MM.1S (cell line): ENCODE data around the gene ORAI2.
"Not testable (repeated sequence)": the region's sequence is repeated elsewhere in the genome, so short reads cannot be mapped to it uniquely, and the experiment has no call there.

ENCODE experiments used
- DNase-seq: peaks from one replicate; pipeline ENCODE4 v3.0.0-alpha.2; 2015
- H2AFZ ChIP-seq: fragments of 300-600 bp; sonication (generic); 2 replicates; pipeline ENCODE4 v1.6.0; 2016; ENCODE audit warnings: antibody characterized with exemption, low read length
- H3F3A ChIP-seq: fragments of 300-600 bp; sonication (generic); 2 replicates; pipeline ENCODE4 v1.6.1; 2016; ENCODE audit warnings: mild to moderate bottlenecking, antibody characterized with exemption, low read length, moderate library complexity, mixed read lengths; ENCODE audit not compliant: insufficient read depth
- H3K27ac ChIP-seq: fragments of 300-600 bp; sonication (generic); 2 replicates; pipeline ENCODE4 v1.5.1; 2016; ENCODE audit warnings: mild to moderate bottlenecking, low read length
- H3K27me3 ChIP-seq: fragments of 300-600 bp; sonication (generic); replicated peaks from 2 replicates; pipeline ENCODE4 v1.6.0; 2016; ENCODE audit warnings: low read length; ENCODE audit not compliant: insufficient read depth
- H3K36me3 ChIP-seq: fragments of 300-600 bp; sonication (generic); replicated peaks from 2 replicates; pipeline ENCODE4 v1.6.1; 2016; ENCODE audit warnings: mild to moderate bottlenecking, low read length, mixed read lengths; ENCODE audit not compliant: insufficient read depth
- H3K4me1 ChIP-seq: fragments of 300-600 bp; sonication (generic); 2 replicates; pipeline ENCODE4 v1.6.1; 2016; ENCODE audit warnings: low read length, mixed read lengths
- H3K4me2 ChIP-seq: fragments of 300-600 bp; sonication (generic); 2 replicates; pipeline ENCODE4 v1.6.0; 2016; ENCODE audit warnings: low read depth, low read length
- H3K4me3 ChIP-seq: fragments of 300-600 bp; sonication (generic); 2 replicates; pipeline ENCODE4 v1.5.1; 2016; ENCODE audit warnings: low read length, mixed read lengths
- H3K79me2 ChIP-seq: fragments of 300-600 bp; sonication (generic); 2 replicates; pipeline ENCODE4 v1.6.1; 2016; ENCODE audit warnings: mixed run types, low read length, mixed read lengths
- H3K9ac ChIP-seq: fragments of 300-600 bp; sonication (generic); 2 replicates; pipeline ENCODE4 v1.6.1; 2016; ENCODE audit warnings: low read length, mixed read lengths
- H3K9me2 ChIP-seq: fragments of 300-600 bp; sonication (generic); replicated peaks from 2 replicates; pipeline ENCODE4 v1.6.1; 2016; ENCODE audit warnings: mild to moderate bottlenecking, low read length, mixed read lengths; ENCODE audit not compliant: insufficient read depth
- H3K9me3 ChIP-seq: fragments of 300-600 bp; sonication (generic); replicated peaks from 2 replicates; pipeline ENCODE4 v1.6.1; 2016; ENCODE audit warnings: mild to moderate bottlenecking, low read length, mixed read lengths; ENCODE audit not compliant: insufficient read depth
- H4K20me1 ChIP-seq: fragments of 300-600 bp; sonication (generic); 2 replicates; pipeline ENCODE4 v1.6.1; 2016; ENCODE audit warnings: mild to moderate bottlenecking, low read length, moderate library complexity, mixed read lengths; ENCODE audit not compliant: insufficient read depth
- EZH2 ChIP-seq: fragments of 300-600 bp; sonication (generic); optimal IDR thresholded peaks from 2 replicates; pipeline ENCODE3; 2017; ENCODE audit warnings: low read depth, mild to moderate bottlenecking, antibody characterized with exemption, low read length, mixed read lengths
- EZH2phosphoT487 ChIP-seq: fragments of 300-600 bp; sonication (generic); IDR thresholded peaks from 2 replicates; pipeline ENCODE4 v1.6.1; 2018; ENCODE audit warnings: antibody characterized with exemption, low read length
- TF ChIP-seq, protein P1 (sequence below): fragments of 300-600 bp; sonication (generic); IDR thresholded peaks from 2 replicates; pipeline ENCODE4 v1.5.1; 2016; ENCODE audit warnings: antibody characterized with exemption, low read length, mixed read lengths

ORAI2 gene

DNA sequence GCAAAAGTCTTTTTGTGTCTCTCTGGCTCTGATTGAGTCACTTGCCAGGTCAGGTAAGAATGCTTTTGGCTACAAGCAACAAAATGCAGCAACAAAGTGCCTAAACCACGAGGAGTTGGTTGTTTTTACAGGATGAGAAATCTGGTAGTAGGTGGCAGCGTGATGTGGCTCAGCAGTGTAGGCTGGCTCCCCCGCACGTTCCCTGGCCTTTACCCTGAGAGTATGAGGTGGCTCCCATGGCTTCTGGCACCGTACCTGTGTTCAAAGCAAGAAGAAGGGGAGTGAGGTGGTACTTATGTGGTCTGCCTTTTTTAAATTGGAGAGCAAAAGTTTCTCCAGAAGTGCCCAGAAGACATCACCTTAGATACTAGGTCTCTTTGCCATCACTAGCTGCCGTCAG, 25.5 kb upstream of the ORAI2 start:
- DNase-seq: no peak
- peaks cover 71% of the 10 kb centered on the region for H3K79me2 ChIP-seq
- H3K36me3 ChIP-seq: peaks cover 14% of the 10 kb centered on the region; the same call in 1 of the 2 replicates

DNA sequence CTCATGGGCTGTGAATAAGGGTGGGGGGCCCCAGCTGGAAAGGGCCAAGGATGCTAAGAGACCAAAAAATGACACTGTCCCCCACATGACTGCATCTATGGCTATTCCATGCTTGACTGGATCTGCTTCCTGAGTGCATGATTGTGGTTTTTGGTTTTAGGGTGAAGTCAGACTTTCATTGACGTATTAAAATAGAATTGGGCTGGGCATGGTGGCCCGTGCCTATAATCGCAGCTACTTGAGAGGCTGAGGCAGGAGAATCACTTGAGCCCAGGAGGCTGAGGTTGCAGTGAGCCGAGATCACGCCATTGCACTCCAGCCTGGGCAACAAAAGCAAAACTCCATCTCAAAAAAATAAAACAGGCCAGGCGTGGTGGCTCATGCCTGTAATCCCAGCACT, 24.8 kb upstream of the ORAI2 start:
- Histone ChIP-seq H3K36me3 (peaks cover 14% of the 10 kb centered on the region; the same call in 1 of the 2 replicates), H3F3A (peaks cover 15% of the 10 kb centered on the region), H3K79me2 (peaks cover 75% of the 10 kb centered on the region)
- not testable (repeated sequence) for H3K27me3 ChIP-seq, H4K20me1 ChIP-seq, H3K9me3 ChIP-seq, H3K9me2 ChIP-seq, H2AFZ ChIP-seq, H3K4me3 ChIP-seq, H3K4me1 ChIP-seq, DNase-seq, H3K27ac ChIP-seq, H3K4me2 ChIP-seq, H3K9ac ChIP-seq

More for the DNA sequence above, 25.5 kb upstream of the ORAI2 start:
- Histone ChIP-seq H3K27ac (no peak overlapping the region), H3K4me3 (no peak overlapping the region), H3F3A (peaks cover 21% of the 10 kb centered on the region), H3K4me1 (peaks cover 14% of the 10 kb centered on the region), H3K9me3 (no peaks in the 10 kb centered on the region), H3K9ac (no peak overlapping the region), H4K20me1 (no peaks in the 10 kb centered on the region), H3K4me2 (no peak overlapping the region), H3K27me3 (no peaks in the 10 kb centered on the region), H3K9me2 (no peaks in the 10 kb centered on the region), H2AFZ (no peak overlapping the region)
- TF ChIP-seq EZH2phosphoT487 (no peak), EZH2 (no peak)
- TF ChIP-seq, protein P1, sequence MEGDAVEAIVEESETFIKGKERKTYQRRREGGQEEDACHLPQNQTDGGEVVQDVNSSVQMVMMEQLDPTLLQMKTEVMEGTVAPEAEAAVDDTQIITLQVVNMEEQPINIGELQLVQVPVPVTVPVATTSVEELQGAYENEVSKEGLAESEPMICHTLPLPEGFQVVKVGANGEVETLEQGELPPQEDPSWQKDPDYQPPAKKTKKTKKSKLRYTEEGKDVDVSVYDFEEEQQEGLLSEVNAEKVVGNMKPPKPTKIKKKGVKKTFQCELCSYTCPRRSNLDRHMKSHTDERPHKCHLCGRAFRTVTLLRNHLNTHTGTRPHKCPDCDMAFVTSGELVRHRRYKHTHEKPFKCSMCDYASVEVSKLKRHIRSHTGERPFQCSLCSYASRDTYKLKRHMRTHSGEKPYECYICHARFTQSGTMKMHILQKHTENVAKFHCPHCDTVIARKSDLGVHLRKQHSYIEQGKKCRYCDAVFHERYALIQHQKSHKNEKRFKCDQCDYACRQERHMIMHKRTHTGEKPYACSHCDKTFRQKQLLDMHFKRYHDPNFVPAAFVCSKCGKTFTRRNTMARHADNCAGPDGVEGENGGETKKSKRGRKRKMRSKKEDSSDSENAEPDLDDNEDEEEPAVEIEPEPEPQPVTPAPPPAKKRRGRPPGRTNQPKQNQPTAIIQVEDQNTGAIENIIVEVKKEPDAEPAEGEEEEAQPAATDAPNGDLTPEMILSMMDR: no peak

DNA sequence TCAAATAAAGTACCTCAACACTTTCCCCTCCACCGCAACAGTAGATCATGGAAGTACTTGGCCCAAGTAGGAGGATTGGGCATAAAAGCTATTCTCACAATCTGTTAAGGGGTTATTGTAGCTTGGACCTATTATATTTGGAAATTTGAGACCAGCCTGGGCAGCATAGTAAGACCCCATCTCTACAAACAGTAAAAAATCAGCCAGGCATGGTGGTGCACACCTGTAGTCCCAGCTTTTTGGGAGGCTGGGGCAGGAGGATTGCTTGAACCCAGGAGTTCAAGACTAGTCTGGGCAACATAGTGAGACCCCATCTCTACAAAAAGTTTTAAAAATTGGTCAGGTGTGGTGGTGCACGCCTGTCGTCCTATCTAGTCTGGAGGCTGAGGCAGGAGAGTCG, 24.0 kb upstream of the ORAI2 start:
- TF ChIP-seq, protein P1: no peak
- TF ChIP-seq EZH2 (no peak), EZH2phosphoT487 (no peak)
- no peak overlapping the region for H3K27ac ChIP-seq
- peaks cover 75% of the 10 kb centered on the region for H3K79me2 ChIP-seq
- H4K20me1 ChIP-seq: no peaks in the 10 kb centered on the region
- H3K4me3 ChIP-seq: no peak overlapping the region
- H3K9ac ChIP-seq: no peak overlapping the region
- H3K9me2 ChIP-seq: no peaks in the 10 kb centered on the region
- no peak for DNase-seq
- peaks cover 7% of the 10 kb centered on the region; the same call in 1 of the 2 replicates for H3F3A ChIP-seq
- peaks cover 14% of the 10 kb centered on the region; the same call in 1 of the 2 replicates for H3K36me3 ChIP-seq
- peaks cover 1% of the 10 kb centered on the region; the same call in 1 of the 2 replicates for H3K4me1 ChIP-seq
- no peak overlapping the region for H3K4me2 ChIP-seq
- H3K9me3 ChIP-seq: no peaks in the 10 kb centered on the region
- no peaks in the 10 kb centered on the region for H3K27me3 ChIP-seq
- no peak overlapping the region for H2AFZ ChIP-seq

DNA sequence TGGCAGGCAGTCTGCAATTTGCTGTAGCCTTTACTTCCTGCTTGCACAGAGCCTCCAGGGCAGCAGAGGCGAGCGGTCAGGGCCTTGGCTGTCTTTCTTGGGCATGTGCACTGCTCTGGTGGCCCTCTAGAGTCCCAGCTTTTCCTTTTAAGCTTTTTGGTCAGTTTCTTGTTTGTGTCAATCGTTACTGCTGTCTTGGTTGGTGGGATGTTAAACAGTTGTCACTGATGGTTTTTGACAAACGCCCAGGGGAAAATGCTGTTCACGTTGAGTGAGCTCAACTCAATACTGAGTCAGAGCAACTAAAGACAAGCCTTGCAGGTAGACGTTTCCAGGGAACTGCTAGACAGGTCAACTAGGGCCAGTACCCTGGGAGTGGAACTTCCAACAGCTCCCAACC, 23.3 kb upstream of the ORAI2 start:
- Histone ChIP-seq H3K4me1 (no peaks in the 10 kb centered on the region), H3K79me2 (peaks cover 74% of the 10 kb centered on the region), H3K36me3 (peaks cover 13% of the 10 kb centered on the region; the same call in 1 of the 2 replicates), H3K27ac (no peak overlapping the region), H3F3A (peaks cover 5% of the 10 kb centered on the region; the same call in 1 of the 2 replicates), H3K4me2 (no peak overlapping the region), H3K9me3 (no peaks in the 10 kb centered on the region), H3K4me3 (no peak overlapping the region), H2AFZ (no peak overlapping the region), H4K20me1 (no peaks in the 10 kb centered on the region), H3K9ac (no peak overlapping the region), H3K9me2 (no peaks in the 10 kb centered on the region), H3K27me3 (no peaks in the 10 kb centered on the region)
- TF ChIP-seq, protein P1: no peak
- TF ChIP-seq EZH2 (no peak), EZH2phosphoT487 (no peak)
- no peak for DNase-seq
